Measurements from ENCODE around the gene KIAA1614.

DNA sequence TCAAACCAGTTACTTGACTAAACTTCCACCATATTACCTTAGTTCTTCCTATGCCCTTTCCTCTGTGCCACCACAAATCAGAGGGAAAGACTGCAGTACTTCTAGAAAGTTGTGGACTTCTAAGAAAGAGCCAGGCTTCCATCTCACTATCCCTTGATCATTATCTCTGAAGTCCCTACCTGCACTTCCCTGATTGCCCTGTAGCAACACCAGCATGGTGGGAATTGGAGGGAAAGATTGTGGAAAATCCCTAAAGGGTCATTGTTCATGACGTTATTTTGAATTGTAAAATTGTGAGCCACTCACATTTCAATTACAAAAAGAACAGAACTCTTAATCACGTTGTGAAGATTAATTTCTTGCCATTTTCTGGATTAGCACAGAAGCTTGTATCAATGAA lies 23.4 kb upstream of the KIAA1614 start:
- TF ChIP-seq, protein P1, sequence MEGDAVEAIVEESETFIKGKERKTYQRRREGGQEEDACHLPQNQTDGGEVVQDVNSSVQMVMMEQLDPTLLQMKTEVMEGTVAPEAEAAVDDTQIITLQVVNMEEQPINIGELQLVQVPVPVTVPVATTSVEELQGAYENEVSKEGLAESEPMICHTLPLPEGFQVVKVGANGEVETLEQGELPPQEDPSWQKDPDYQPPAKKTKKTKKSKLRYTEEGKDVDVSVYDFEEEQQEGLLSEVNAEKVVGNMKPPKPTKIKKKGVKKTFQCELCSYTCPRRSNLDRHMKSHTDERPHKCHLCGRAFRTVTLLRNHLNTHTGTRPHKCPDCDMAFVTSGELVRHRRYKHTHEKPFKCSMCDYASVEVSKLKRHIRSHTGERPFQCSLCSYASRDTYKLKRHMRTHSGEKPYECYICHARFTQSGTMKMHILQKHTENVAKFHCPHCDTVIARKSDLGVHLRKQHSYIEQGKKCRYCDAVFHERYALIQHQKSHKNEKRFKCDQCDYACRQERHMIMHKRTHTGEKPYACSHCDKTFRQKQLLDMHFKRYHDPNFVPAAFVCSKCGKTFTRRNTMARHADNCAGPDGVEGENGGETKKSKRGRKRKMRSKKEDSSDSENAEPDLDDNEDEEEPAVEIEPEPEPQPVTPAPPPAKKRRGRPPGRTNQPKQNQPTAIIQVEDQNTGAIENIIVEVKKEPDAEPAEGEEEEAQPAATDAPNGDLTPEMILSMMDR (IDR thresholded peaks at IDR 0.05; ENCODE audit: low read length) = no peak
- TF ChIP-seq EZH2phosphoT487 (IDR thresholded peaks at IDR 0.05; ENCODE audit: low read length) = no peak
- TF ChIP-seq EZH2 (optimal IDR thresholded peaks at IDR 0.05; ENCODE audit: low read depth, low read length) = no peak

All from MM.1S (cell line).